ENCODE data around the gene CES1.
"Not testable (repeated sequence)": the region's sequence is repeated elsewhere in the genome, so short reads cannot be mapped to it uniquely, and the experiment has no call there.

The CES1 gene

DNA sequence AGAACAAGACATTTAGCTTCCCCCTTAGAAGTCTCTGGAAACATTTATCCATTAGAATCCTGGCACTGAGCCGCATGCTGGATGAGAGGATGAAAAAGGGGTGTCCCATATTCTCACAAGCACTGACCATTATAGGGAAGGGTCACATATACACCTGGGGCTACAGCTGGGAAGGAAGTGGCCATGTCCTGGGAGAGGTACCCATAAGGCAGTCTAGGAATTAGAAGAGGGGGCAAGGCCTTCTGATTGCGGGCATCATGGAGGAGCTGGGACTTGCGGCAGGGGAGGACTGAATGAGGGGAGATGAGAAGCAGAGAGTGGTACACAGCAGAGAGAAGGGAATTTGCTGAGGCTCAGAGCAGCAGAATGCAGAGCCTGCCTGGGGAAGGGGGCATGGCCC lies 3.7 kb downstream of the CES1 start:
- not testable (repeated sequence) for DNase-seq

DNA sequence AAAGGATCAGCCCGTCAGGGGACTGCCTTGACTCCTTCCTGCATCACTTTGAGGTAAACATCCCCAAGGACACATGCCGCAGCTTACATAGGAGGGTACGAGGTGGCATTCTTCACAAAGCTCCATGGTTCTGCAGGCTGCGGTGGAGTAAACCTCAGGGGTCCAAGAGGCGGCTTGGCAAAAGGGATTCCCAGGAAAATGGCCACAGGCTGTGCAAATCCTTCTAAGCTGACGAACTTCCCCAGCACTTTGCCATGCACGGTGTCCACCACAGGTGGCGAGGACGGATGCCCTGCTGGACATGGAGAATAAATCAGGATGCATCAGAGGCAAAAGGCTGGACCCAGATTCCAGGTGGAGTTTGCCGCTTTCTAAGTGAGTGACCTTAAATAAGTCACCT lies 4.2 kb downstream of the CES1 start:
- no peak for DNase-seq

DNA sequence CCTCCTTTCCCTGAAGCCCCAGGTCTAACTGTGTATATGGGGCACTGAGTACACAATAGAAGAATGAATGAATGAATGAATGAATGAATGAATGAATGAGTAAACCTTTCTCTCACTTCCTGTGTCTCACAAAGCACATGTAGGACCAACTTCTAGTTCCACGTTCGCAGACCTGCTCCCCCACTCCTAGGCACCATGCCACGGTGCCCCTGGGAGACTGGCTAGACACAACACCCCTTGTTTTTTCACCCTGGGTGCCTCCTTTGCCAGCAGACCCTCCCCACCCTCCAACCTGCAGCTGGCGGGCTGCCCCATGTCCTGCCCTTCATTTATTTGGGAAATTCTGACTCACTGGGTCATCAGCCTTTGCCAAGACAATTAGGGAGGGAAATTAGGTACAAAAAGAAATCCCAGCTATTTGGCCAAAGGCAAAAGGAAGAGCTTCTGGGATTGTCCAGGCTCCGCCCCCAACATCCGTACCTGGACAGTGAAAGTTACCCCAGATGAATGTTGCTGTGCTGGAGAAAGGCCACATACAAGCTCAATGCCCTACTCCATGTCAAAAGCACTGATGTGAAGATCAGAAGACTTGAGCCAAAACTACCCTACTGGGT lies 7.7 kb downstream of the CES1 start:
- DNase-seq: no peak

DNA sequence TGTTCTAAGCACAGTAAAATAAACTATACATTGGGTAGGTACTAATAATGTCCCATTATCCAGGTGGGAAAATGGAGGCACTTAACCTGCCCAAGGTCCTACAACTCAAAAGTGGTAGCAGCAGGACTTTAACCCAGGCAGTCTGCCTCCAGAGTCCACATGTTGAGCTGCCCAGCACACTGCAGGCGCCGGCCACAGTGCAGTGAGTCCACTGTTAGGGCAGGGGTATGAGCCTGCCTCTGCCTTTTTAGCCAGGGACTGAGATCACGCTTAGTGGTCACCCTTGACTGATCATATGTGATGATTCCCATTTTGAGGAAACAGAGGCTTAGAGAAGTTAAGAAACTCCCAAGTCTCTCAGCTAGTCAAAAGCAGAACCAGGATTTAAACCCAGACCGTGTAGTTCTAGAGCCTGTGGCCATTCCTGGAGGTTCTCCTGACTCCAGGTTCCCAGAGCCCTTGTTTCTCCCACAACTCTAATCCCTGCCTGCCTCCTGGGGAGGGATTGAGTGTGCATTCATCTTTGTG lies 8.4 kb downstream of the CES1 start:
- DNase-seq: no peak

DNA sequence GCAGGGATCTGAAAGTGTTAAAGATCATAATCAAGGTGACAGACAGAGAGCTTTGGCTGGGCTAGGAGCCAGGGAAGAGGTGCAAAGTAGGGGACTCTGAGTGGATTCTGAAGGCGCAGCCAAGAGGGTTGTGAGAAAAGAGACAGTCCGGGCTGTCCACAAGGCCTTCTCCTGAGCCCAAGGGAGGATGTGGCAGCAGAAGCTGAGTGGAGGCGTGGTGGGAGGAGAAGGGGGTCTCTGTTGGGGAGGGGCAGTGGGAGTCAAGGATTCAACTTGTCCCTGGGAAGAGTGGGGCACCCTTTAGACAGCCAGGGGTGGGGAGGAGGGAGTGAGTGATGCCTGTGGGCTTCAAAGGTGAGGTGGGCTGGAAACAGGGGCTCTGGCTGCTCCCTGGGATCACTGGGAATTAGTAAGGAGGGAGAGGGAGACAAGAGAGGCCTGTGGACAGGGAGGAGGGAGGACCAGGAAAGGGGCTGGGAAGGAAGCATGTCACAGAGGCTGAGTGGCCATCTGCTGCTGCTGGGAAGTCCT lies 10.6 kb downstream of the CES1 start:
- no peak for DNase-seq

DNA sequence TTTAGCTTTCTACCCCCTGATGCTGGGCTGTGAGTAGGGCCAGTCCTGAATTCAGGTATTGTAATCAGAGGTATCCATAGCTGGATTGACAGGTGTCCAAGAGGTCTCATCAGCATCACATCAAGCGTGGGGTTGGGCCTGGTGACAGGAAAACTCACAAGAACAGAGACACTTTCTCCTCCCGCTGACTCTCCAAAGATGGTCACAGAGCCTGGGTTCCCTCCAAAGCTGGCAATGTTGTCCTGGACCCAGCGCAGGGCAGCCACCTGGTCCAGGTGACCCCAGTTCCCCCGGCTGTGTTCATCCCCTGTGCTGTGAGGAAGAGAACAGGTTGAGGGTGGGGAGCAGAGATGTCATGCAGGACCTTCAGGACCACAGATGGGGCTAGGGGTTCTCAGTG lies 11.7 kb downstream of the CES1 start:
- DNase-seq: no peak

DNA sequence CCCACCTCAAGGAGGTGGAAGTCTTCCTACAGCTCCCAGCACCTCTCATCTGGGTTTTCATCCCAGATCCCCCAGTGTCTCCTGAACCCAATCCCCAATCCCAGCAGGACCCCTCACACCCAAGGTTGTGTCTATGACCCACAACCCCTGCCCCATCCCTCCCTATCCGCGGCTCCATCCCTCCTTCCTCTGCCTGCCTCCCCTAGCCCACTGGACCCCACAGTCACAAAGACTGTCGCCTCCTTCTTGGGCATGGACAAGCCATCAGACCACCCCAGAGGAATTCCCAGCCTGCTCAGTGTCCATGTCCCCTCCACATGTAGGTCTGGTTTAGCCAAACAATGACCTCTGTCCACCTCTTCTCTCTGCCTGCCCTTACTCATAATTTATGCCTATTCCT lies 12.3 kb downstream of the CES1 start:
- no peak for DNase-seq

DNA sequence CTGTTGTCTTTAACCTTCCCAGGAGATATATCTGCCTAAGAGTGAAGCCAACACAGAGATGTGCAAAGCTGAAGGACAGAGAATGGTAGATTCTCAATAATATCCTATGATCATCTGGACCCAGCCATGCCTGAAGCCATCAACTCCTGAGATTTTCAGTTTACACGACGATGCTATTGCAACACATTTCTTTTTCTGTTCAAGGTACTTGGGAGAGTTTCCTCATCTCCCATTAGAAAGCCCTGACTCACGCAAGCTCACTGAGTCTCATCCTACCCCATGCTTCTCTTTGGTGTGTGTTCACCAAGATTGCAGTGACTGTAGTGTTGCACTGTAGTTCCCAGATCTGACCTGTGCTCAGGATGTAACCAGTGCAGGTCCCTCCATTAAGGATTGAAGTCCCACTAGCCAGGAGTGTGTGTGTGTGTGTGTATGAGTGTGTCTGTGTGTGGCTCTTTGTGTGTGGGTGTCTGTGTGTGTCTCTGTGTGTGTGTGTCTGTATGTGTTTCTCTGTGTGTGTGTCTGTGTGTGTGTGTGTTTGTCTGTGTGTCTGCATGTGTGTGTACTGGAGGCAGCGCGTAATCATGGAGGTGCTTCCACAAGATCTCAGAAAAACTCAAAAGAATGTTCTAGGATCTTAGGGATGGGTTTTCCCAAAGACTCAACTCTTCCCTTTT lies 15.5 kb downstream of the CES1 start:
- no peak for DNase-seq

DNA sequence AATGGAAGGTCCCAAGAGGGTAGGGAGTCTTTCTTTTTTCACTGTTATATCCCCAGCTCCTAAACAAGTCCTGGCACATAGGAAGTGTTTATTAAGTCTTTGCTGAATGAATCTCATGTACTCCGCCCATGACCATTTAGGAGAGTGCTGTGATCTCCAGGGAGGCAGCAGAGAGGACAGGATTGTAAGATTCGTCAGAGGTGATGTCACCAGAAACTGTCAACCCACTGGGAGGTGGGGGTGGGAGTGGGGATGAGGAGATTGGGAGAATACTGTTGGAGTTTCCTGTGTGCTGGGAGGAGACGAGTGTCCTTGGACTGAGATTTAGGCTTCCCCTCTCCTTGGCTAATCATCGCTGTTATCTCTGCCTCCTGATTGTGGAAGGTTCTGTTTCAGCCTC lies 16.7 kb downstream of the CES1 start:
- not testable (repeated sequence) for DNase-seq

DNA sequence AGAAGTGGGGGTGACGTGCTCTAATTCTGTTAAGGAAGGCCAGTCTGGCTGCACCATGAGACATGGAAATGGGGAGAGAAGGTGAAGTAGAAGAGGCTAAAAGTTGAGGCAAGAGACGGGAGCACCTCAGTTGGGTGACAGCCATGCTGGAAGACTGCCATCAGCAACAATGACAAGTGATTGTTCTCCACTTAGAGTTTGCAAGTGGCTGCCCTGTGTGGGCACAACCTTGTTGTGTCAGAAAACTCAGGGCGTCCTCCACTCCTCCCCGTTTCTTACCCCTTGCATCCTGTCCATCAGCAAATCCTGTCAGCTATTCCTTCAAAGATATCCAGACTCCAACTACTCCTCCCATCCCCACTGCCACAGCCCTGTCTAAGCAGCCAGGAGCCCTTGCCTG lies 17.6 kb downstream of the CES1 start:
- no peak for DNase-seq

DNA sequence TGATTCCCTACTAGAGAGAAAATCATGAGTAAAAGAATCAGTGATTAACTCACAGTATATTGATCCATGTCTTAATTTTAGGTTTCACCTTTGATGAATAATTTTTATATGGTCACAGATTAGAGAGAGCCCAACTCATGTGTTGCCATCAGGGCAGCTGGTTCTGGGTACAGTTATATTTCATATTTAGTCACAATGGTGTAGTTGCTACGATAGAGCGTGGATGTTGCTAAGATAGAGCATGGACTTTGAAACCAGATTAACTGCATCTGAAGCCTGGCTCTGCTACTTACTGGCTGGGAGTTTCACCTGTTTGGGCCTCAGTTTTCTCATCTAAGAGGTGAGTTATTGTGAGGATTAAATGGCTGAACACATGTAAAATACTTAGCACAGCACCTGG lies 18.7 kb downstream of the CES1 start:
- not testable (repeated sequence) for DNase-seq

DNA sequence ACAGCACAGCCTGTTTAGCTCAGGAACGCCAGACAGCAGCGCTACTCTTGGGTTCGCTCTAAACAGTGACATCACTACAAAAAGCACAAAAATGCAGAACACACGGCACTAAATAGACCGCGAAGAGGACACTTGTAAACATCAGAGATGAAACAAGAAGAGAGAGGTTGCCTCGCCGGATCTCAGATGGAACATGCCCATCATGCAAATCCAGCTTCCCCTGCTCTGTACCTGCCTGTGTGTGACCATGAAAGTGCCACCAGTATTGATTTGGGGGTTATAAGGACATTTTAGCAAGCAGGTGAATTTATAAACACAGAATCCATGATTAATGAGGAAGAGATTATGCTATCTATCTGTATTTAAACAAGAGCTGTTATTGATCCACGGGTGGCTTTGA lies 19.2 kb downstream of the CES1 start:
- not testable (repeated sequence) for DNase-seq

DNA sequence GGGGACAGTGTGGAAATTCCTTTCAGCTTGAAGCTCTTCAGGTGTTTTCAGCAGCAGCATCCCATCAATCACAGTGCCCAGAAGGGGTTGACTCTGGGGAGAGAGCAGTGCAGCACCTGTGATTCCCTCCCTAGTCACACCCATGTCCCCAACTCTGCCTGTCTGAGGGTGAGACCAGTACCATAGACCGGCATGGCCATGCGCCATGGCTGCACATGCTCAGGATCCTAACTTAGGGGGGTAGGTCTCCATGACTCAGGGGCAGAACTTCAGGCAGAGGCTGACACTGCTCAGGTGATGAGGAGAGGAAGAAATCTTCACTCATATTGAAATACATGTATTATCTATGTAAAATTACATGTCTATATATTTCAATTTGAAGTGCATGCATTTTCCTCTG lies 19.9 kb downstream of the CES1 start:
- no peak for DNase-seq

DNA sequence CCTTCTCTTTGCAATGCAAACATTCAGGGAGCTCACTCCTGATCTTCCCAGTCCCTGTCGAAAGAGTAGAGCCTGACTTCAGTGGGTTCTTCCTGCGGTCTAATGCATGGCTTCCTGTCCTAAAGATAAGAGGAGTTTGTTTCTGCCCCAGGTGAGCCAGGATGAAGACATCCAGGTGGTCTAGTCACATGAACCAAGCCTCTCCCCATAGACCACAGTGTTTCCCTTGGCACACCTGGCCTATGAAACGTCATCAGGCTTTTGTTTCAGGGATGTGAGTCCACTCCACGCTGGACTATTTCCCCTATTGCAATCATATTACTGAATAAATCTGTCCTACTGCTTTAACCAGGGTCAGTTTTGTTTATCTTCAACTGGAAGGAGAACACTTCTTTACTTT lies 21.1 kb downstream of the CES1 start:
- DNase-seq: no peak

DNA sequence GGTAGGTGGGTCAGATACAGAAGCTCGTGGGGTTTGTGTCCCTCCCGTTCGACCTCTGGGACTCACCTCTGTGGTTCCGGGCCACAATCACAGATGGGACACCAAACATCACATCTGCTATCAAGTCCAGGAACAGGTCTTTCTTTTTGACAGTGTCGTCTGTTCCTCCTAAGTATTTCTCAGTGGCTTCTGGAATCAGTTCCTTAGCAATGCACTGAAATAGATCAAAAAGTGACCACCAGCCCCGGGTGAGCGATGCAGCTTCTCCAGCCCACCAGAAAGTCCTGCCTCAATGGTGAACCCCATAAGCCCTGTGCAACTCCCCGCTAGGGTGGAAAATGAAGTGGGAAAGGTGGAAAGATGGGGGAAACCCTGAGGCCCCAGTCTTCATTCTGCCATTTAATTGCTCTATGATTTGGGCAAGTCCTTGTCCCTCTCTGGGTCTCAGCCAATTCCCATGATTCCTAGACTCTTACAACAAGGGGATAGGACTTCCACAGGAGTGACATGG lies 22.4 kb downstream of the CES1 start:
- no peak for DNase-seq

DNA sequence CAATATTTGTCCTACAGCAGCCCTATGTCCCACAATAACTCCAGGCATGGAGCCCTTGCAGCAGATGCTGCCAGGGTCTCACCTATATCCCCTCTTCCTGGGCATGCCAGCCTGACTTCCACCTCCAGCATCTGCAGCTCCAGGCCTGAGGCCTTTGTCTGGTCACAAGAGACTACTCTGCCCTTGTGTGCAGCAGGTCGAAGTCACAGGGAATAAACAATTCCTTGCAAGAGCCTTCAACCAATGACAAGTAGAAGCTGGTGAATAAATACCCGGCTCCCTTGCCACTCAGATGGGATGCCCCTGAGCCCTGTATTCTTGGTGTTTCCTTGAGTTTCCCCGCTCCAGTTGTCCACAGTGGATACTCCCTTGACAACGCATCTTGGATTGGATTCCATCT lies 23.0 kb downstream of the CES1 start:
- no peak for DNase-seq

DNA sequence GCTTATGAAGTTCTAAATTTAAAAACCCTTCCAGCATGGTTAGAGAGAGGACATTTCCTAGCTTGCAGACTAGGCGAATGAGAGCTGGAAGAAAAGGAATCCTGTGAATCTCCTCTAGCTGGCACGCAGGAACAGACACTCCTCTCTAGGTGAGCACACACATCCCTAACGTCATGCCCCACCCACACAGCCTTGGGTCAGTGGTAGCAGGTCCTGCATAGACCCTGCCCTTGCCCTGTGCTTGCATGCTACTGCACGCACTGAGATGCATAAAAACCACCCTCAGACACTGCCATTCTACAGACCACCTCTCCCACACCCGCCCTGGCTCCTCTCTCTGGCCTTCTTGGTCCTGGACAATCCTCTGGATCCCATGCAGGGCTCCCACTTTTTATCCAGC lies 23.5 kb downstream of the CES1 start:
- DNase-seq: no peak

DNA sequence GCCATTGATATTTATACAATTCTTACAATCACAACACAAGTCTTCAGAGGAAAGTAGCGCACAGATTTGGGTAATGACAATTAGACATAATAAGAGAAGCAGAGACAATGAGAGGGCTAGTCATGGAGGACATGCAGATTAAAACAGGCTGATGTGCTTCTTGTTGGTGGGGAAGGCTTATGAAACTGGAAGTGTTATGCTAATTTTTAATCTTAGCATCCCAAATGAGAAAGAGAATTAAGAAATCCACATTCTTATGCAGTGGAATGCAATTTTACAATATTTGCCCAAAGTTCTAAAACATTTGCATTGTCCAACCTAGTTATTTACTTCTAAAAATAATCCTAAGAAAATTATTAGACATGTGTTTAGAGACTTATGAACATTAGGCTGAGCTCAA lies 24.6 kb downstream of the CES1 start:
- DNase-seq: not testable (repeated sequence)

DNA sequence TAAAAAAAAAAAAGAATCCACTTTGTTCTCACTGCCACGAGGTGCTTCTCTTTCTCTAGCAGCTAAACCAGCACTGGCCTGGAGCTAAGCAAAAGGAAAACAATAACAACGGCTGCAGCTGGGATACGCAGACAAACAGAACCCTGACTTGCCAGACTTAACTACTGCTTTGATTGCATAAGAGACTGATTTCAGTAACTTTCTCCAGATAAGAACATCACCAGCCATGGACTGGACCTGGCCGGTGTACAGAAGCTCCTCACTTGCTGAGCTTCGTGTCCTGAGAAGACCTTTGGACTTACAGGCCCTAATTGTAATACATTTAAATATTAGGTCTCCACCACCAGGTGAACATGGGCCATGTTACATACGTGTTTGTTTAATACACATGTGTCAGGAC lies 27.8 kb downstream of the CES1 start:
- DNase-seq: not testable (repeated sequence)

DNA sequence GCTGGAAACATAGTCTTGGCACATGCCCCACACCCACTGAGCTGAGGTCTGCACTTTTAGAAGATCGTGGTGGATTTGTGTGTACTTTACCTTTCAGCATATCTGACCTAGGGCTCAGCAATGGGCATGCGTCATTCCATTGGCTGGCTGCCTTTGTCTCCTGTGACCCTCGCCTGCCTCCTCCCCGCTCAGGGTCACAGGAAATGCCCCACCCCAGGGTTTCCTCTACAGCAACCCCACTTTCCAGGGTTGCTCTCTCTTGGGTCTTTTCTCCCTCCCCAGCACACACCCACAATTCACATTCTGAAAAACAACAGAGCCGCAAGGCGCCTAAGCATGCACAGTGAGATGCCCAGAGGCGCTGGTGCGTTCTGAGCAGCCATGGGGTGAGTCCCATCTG lies 29.2 kb downstream of the CES1 start:
- not testable (repeated sequence) for DNase-seq

DNA sequence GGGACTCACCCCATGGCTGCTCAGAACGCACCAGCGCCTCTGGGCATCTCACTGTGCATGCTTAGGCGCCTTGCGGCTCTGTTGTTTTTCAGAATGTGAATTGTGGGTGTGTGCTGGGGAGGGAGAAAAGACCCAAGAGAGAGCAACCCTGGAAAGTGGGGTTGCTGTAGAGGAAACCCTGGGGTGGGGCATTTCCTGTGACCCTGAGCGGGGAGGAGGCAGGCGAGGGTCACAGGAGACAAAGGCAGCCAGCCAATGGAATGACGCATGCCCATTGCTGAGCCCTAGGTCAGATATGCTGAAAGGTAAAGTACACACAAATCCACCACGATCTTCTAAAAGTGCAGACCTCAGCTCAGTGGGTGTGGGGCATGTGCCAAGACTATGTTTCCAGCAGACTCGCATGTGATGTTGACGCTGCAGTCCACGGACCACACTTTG lies 39.9 kb downstream of the CES1 start:
- DNase-seq: not testable (repeated sequence)

DNA sequence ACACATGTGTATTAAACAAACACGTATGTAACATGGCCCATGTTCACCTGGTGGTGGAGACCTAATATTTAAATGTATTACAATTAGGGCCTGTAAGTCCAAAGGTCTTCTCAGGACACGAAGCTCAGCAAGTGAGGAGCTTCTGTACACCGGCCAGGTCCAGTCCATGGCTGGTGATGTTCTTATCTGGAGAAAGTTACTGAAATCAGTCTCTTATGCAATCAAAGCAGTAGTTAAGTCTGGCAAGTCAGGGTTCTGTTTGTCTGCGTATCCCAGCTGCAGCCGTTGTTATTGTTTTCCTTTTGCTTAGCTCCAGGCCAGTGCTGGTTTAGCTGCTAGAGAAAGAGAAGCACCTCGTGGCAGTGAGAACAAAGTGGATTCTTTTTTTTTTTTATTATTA lies 41.4 kb downstream of the CES1 start:
- not testable (repeated sequence) for DNase-seq

DNA sequence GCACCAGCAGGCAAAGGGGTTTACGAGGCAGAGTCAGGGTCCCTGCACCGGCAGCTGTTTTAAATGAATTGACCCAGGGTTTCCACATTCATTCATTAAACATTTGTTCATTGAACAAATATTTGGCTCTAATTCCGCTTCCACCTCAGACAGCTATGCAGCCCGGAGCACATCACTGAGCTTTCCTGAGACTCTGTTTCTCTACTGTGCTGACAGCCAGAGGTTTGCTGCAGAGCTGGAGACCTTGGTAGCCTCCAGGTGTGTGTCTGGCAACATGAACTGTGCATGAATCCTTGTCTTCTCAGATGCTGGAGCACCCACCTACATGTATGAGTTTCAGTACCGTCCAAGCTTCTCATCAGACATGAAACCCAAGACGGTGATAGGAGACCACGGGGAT lies 42.7 kb downstream of the CES1 start:
- not testable (repeated sequence) for DNase-seq

DNA sequence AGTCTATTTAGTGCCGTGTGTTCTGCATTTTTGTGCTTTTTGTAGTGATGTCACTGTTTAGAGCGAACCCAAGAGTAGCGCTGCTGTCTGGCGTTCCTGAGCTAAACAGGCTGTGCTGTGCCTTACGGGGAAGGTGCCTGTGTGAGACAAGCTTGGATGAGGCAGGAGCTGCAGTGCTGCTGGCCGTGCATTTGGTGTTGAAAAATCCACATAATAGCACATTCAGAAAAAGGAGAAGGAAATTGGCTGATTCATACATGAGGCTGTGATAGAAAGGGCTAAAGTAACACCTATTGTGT lies 50.2 kb downstream of the CES1 start:
- not testable (repeated sequence) for DNase-seq

All from activated T-cell treated with anti-CD3 and anti-CD28 coated beads, Interleukin-2, amount 50 U/mL, for 1 hour (primary cell).